GM23338 (cell line): ENCODE data around the gene DIAPH1. TPM values are rescaled to one million over a fixed set of nuclear protein-coding genes. Genes with fewer than 3 reads are reported as not detected.

Experiments
- ATAC-seq: fragments of 200-7000 bp; cut with Tn5 transposase; 3 replicates; pipeline ENCODE4 v1.9.1; 2020
- DNase-seq: peaks from one replicate; pipeline ENCODE4 v3.0.0-alpha.2; 2015; ENCODE audit warnings: low spot score
- H2AFZ ChIP-seq: fragments of 200-600 bp; sonication (generic); 2 replicates; pipeline ENCODE4 v1.8.0; 2016; ENCODE audit warnings: antibody characterized with exemption, mild to moderate bottlenecking, moderate library complexity
- H3F3A ChIP-seq: fragments of 200-600 bp; sonication (generic); replicated peaks from 2 replicates; pipeline ENCODE4 v1.8.0; 2017; ENCODE audit warnings: antibody characterized with exemption, mixed run types, low read depth
- H3K27ac ChIP-seq: fragments of 200-600 bp; sonication (generic); 2 replicates; pipeline ENCODE4 v1.6.1; 2016; ENCODE audit warnings: low read depth
- H3K27me3 ChIP-seq: fragments of 200-600 bp; sonication (generic); 2 replicates; pipeline ENCODE4 v1.8.0; 2016; ENCODE audit warnings: mild to moderate bottlenecking, mixed run types, moderate library complexity; ENCODE audit not compliant: insufficient read depth
- H3K36me3 ChIP-seq: fragments of 200-600 bp; sonication (generic); 2 replicates; pipeline ENCODE4 v1.8.0; 2016; ENCODE audit warnings: mild to moderate bottlenecking; ENCODE audit not compliant: insufficient read depth
- H3K4me1 ChIP-seq: fragments of 200-600 bp; sonication (generic); 2 replicates; pipeline ENCODE4 v1.8.0; 2016; ENCODE audit warnings: mild to moderate bottlenecking, moderate library complexity; ENCODE audit not compliant: insufficient read depth
- H3K4me2 ChIP-seq: fragments of 200-600 bp; sonication (generic); 2 replicates; pipeline ENCODE4 v1.7.1; 2017; ENCODE audit warnings: mixed run types
- H3K4me3 ChIP-seq: fragments of 200-600 bp; sonication (generic); 2 replicates; pipeline ENCODE4 v1.6.1; 2016; ENCODE audit warnings: mixed run types
- H3K79me2 ChIP-seq: fragments of 200-600 bp; sonication (generic); replicated peaks from 2 replicates; pipeline ENCODE4 v1.8.0; 2017; ENCODE audit warnings: mild to moderate bottlenecking; ENCODE audit not compliant: insufficient read depth
- H3K9me2 ChIP-seq: fragments of 200-600 bp; sonication (generic); 2 replicates; pipeline ENCODE4 v1.8.0; 2017; ENCODE audit not compliant: insufficient read depth
- H4K20me1 ChIP-seq: fragments of 200-600 bp; sonication (generic); replicated peaks from 2 replicates; pipeline ENCODE4 v1.8.0; 2017; ENCODE audit warnings: mild to moderate bottlenecking; ENCODE audit not compliant: insufficient read depth
- H3K27ac Mint-ChIP-seq: 2 replicates; pipeline ENCODE4 v1.8.0; 2020; ENCODE audit warnings: inconsistent platforms, mild to moderate bottlenecking, moderate library complexity, mixed read lengths
- H3K27me3 Mint-ChIP-seq: 3 replicates; pipeline ENCODE4 v1.8.0; 2022; ENCODE audit warnings: low read depth, mild to moderate bottlenecking, moderate library complexity, mixed read lengths, inconsistent platforms; ENCODE audit not compliant: insufficient read depth, poor library complexity
- H3K36me3 Mint-ChIP-seq: 3 replicates; pipeline ENCODE4 v1.8.0; 2021; ENCODE audit warnings: low read depth, mild to moderate bottlenecking, inconsistent platforms, moderate library complexity, mixed read lengths
- H3K4me1 Mint-ChIP-seq: 3 replicates; pipeline ENCODE4 v1.8.0; 2020; ENCODE audit warnings: mild to moderate bottlenecking, inconsistent platforms, mixed read lengths
- H3K4me3 Mint-ChIP-seq: 3 replicates; pipeline ENCODE4 v1.8.0; 2021; ENCODE audit warnings: moderate library complexity, mild to moderate bottlenecking, inconsistent platforms, mixed read lengths
- H3K9me3 Mint-ChIP-seq: 3 replicates; pipeline ENCODE4 v1.8.0; 2020; ENCODE audit warnings: moderate library complexity, mild to moderate bottlenecking, inconsistent platforms, mixed read lengths
- CREB1 ChIP-seq: fragments of 250-450 bp; sonication (Bioruptor Pico); IDR thresholded peaks from 2 replicates; pipeline ENCODE4 v1.5.0; 2020; ENCODE audit warnings: low read depth, mild to moderate bottlenecking, moderate library complexity
- CTCF ChIP-seq, 2 experiments: fragments of 200-600 bp in 1 of 2; sonication (generic) in 1 of 2; conservative IDR thresholded peaks; 2 replicates each; pipeline versions ENCODE4 v1.5.1 to v1.6.1; 2016 to 2017; ENCODE audit warnings: antibody characterized with exemption in 2 of 2, low read depth in 2 of 2, mild to moderate bottlenecking in 2 of 2, moderate library complexity in 1 of 2
- ETS1 ChIP-seq: IDR thresholded peaks from 2 replicates; pipeline ENCODE4 v1.6.1; 2016; ENCODE audit warnings: antibody characterized with exemption
- EZH2 ChIP-seq: fragments of 200-600 bp; sonication (generic); IDR thresholded peaks from one replicate; pipeline ENCODE4 v1.8.0; 2017; ENCODE audit warnings: antibody characterized with exemption, mild to moderate bottlenecking, low read depth; ENCODE audit not compliant: unreplicated experiment
- EZH2phosphoT487 ChIP-seq: fragments of 200-600 bp; sonication (generic); IDR thresholded peaks from one replicate; pipeline ENCODE4 v1.8.1; 2018; ENCODE audit warnings: antibody characterized with exemption; ENCODE audit not compliant: unreplicated experiment
- JUNB ChIP-seq: IDR thresholded peaks from one replicate; pipeline ENCODE4 v1.6.1; 2016; ENCODE audit warnings: antibody characterized with exemption; ENCODE audit not compliant: unreplicated experiment
- NANOG ChIP-seq: IDR thresholded peaks from 2 replicates; pipeline ENCODE4 v1.6.1; 2016; ENCODE audit warnings: antibody characterized with exemption, borderline replicate concordance
- POLR2AphosphoS5 ChIP-seq: IDR thresholded peaks from 2 replicates; pipeline ENCODE4 v1.6.1; 2016; ENCODE audit warnings: antibody characterized with exemption, low read depth
- REST ChIP-seq: IDR thresholded peaks from one replicate; pipeline ENCODE4 v1.6.1; 2018; ENCODE audit warnings: antibody characterized with exemption; ENCODE audit not compliant: unreplicated experiment
- STAT1 ChIP-seq: IDR thresholded peaks from one replicate; pipeline ENCODE4 v1.6.1; 2016; ENCODE audit warnings: antibody characterized with exemption; ENCODE audit not compliant: unreplicated experiment
- ZNF114 ChIP-seq: fragments of 250-450 bp; sonication (Bioruptor Pico); IDR thresholded peaks from 2 replicates; pipeline ENCODE4 v1.5.0; 2020; ENCODE audit warnings: mild to moderate bottlenecking, moderate library complexity
- ZNF331 ChIP-seq: fragments of 250-450 bp; sonication (Bioruptor Pico); IDR thresholded peaks from 2 replicates; pipeline ENCODE4 v1.5.0; 2020; ENCODE audit warnings: low read depth, mild to moderate bottlenecking, moderate library complexity
- polyA plus RNA-seq: library from polyadenylated mRNA; unstranded; fragments of >200 nt; fragmentation: Nextera tagmentation; extraction: Ambion mirVana; gene quantifications from 2 replicates; pipeline ENCODE4 v1.2.1, GENCODE V29; 2016
- total RNA-seq: library from RNA; depleted of rRNA; stranded (reverse); fragments of >200 nt; shearing (Covaris generic); gene quantifications from 2 replicates; pipeline ENCODE4 v1.2.3, GENCODE V29; 2014

The DIAPH1 gene
- total and polyA plus RNA-seq, 2 experiments from 2014 or later = 42.9 to 104 TPM

GRCh38 chr5:141486091-141486490 is 132.7 kb downstream of the DIAPH1 start (continued):
- TF ChIP-seq JUNB = no peak
- TF ChIP-seq STAT1 = no peak
- TF ChIP-seq CREB1 = no peak
- no peak for TF ChIP-seq REST
- TF ChIP-seq ETS1 = no peak

GRCh38 chr5:141485321-141486055 is 133.3 kb downstream of the DIAPH1 start:
- Histone ChIP-seq H3K36me3 (no peaks in the 10 kb centered on the region), H3K27ac (no peak overlapping the region), H3K79me2 (0 out of 2 replicates have a peak, but pooled peaks cover 4% of the 10 kb centered on the region), H3K4me2 (peak overlapping the region; percentile 74), H3K4me3 (peak overlapping the region; percentile 53), H2AFZ (peak overlapping the region; percentile 89), H3K9me2 (no peaks in the 10 kb centered on the region), H3K27me3 (peaks cover 39% of the 10 kb centered on the region), H3F3A (no peaks in the 10 kb centered on the region), H4K20me1 (peaks cover 3% of the 10 kb centered on the region; the same call in 1 of the 2 replicates), H3K4me1 (peaks cover 31% of the 10 kb centered on the region)
- Mint-ChIP-seq H3K9me3 (no peaks in the 10 kb centered on the region), H3K27me3 (peaks cover 37% of the 10 kb centered on the region), H3K36me3 (peaks cover 17% of the 10 kb centered on the region), H3K4me3 (peak overlapping the region; percentile 69), H3K4me1 (peaks cover 41% of the 10 kb centered on the region), H3K27ac (no peak overlapping the region)
- DNase-seq (no peak), ATAC-seq (peak; percentile 3; the same call in 1 of the 3 replicates)
- no peak for TF ChIP-seq JUNB
- TF ChIP-seq POLR2AphosphoS5 = no peak
- TF ChIP-seq STAT1 = no peak
- TF ChIP-seq CREB1 = no peak
- no peak for TF ChIP-seq CTCF (conservative IDR thresholded peaks at IDR 0.05; ENCODE audit: low read depth in 2 of 2)
- no peak for TF ChIP-seq ZNF331 (CRISPR knock-in tag)
- TF ChIP-seq NANOG = no peak
- TF ChIP-seq REST = no peak
- no peak for TF ChIP-seq ZNF114 (CRISPR knock-in tag)
- no peak for TF ChIP-seq ETS1
- no peak for TF ChIP-seq EZH2phosphoT487
- TF ChIP-seq EZH2 = no peak
